Left lung (tissue), 10 donors: Measurements from ENCODE around the gene OBSCN. TPM values are rescaled to one million over a fixed set of nuclear protein-coding genes. Genes with fewer than 3 reads are reported as not detected.

Source experiments
- ATAC-seq: fragments of 200-7000 bp; cut with Tn5 transposase; one replicate; pipeline ENCODE4 v1.9.1; 2020; ENCODE audit warnings: moderate library complexity
- DNase-seq, 4 donors: peaks; one replicate each; pipeline ENCODE4 v3.0.0-alpha.2; 2013 to 2020
- H3K27ac ChIP-seq, 2 donors: fragments of 200-600 bp; sonication (generic) in 1 of 2; one replicate each; pipeline versions ENCODE4 v1.5.0 to v1.8.0; 2020 to 2021
- H3K27me3 ChIP-seq, 2 donors: fragments of 200-600 bp; sonication (generic) in 1 of 2; one replicate each; pipeline versions ENCODE4 v1.5.0 to v1.8.0; 2020 to 2021
- H3K36me3 ChIP-seq, 2 donors: fragments of 200-600 bp; sonication (generic) in 1 of 2; one replicate each; pipeline versions ENCODE4 v1.5.0 to v1.8.0; 2020 to 2021
- H3K4me1 ChIP-seq, 2 donors: fragments of 200-600 bp; one replicate each; pipeline ENCODE4 v1.8.0; 2021
- H3K4me3 ChIP-seq, 2 donors: fragments of 200-600 bp; sonication (generic) in 1 of 2; one replicate each; pipeline versions ENCODE4 v1.5.0 to v1.8.0; 2020 to 2021; ENCODE audit warnings: mild to moderate bottlenecking in 1 of 2
- H3K9me3 ChIP-seq, 2 donors: fragments of 200-600 bp; sonication (generic) in 1 of 2; one replicate each; pipeline versions ENCODE4 v1.5.0 to v1.8.0; 2020 to 2021
- intact Hi-C, 2 donors: fragments of 100-400 bp; cut with DNase I; formaldehyde crosslinking; loops; one replicate each; pipeline versions ENCODE4 v1.11.2 to v1.14.2; 2022
- polyA plus RNA-seq, 6 donors: library from polyadenylated mRNA; unstranded; fragments of 120-200 nt; gene quantifications; one replicate each; pipeline ENCODE4 v1.2.1, GENCODE V29; 2013; ENCODE audit not compliant: insufficient read length in 6 of 6
- total RNA-seq, 2 donors: library from RNA; stranded (reverse); fragmentation: NEBNext Ultra II Directional; extraction: Animal tissue kit (Norgen Biotek cat#: 25700); gene quantifications; one replicate each; pipeline ENCODE4 v1.2.1, GENCODE V29; 2021
- TF ChIP-seq, protein P1 (sequence below), 2 donors: fragments of 200-600 bp; sonication (generic) in 1 of 2; IDR thresholded peaks; one replicate each; pipeline versions ENCODE4 v1.5.0 to v1.8.0; 2021; ENCODE audit warnings: antibody characterized with exemption in 2 of 2
- donor health status: DM: no; HTN: yes; CAD: no.
- donor health status: DM: no; HTN: no; CAD: no.

OBSCN gene
- total and polyA plus RNA-seq, 8 donors = 20.3 to 69.5 (median 47.5) TPM

- H3K4me1 ChIP-seq = no peaks in the 10 kb centered on the region
- peaks cover 0 to 78% of the 10 kb centered on the region in 2 donors for H3K36me3 ChIP-seq
- intact Hi-C loops = no loop called here
- TF ChIP-seq, protein P1, sequence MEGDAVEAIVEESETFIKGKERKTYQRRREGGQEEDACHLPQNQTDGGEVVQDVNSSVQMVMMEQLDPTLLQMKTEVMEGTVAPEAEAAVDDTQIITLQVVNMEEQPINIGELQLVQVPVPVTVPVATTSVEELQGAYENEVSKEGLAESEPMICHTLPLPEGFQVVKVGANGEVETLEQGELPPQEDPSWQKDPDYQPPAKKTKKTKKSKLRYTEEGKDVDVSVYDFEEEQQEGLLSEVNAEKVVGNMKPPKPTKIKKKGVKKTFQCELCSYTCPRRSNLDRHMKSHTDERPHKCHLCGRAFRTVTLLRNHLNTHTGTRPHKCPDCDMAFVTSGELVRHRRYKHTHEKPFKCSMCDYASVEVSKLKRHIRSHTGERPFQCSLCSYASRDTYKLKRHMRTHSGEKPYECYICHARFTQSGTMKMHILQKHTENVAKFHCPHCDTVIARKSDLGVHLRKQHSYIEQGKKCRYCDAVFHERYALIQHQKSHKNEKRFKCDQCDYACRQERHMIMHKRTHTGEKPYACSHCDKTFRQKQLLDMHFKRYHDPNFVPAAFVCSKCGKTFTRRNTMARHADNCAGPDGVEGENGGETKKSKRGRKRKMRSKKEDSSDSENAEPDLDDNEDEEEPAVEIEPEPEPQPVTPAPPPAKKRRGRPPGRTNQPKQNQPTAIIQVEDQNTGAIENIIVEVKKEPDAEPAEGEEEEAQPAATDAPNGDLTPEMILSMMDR (IDR thresholded peaks at IDR 0.05) = no peak
- H3K4me3 ChIP-seq = no peak overlapping the region
- no peaks in the 10 kb centered on the region for H3K27me3 ChIP-seq
- no peak for ATAC-seq
- DNase-seq = no peak
- no peak overlapping the region for H3K27ac ChIP-seq
- peaks cover 0 to 11% of the 10 kb centered on the region in 2 donors for H3K9me3 ChIP-seq
These were observed 113.6 kb downstream of the OBSCN start for GRCh38 chr1:228321435-228321834.

DNA sequence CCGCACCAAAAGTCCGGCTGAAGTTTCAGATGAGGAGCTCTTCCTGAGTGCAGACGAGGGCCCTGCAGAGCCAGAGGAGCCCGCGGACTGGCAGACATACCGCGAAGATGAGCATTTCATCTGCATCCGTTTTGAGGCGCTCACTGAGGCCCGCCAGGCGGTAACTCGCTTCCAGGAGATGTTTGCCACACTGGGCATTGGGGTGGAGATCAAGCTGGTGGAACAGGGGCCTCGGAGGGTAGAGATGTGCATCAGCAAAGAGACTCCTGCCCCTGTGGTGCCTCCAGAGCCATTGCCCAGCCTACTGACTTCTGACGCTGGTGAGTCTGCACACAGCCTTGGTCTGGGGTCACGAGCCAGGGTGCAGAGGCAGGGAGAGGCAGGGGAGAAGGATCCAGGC is 114.1 kb downstream of the OBSCN start:
- Histone ChIP-seq H3K27ac (no peak overlapping the region), H3K4me3 (no peak overlapping the region), H3K27me3 (no peaks in the 10 kb centered on the region), H3K36me3 (peaks cover 0 to 74% of the 10 kb centered on the region in 2 donors), H3K9me3 (peaks cover 0 to 11% of the 10 kb centered on the region in 2 donors), H3K4me1 (no peaks in the 10 kb centered on the region)
- intact Hi-C loops = no loop called here
- TF ChIP-seq, protein P1 (IDR thresholded peaks at IDR 0.05) = no peak
- DNase-seq = no peak
- ATAC-seq = no peak

DNA sequence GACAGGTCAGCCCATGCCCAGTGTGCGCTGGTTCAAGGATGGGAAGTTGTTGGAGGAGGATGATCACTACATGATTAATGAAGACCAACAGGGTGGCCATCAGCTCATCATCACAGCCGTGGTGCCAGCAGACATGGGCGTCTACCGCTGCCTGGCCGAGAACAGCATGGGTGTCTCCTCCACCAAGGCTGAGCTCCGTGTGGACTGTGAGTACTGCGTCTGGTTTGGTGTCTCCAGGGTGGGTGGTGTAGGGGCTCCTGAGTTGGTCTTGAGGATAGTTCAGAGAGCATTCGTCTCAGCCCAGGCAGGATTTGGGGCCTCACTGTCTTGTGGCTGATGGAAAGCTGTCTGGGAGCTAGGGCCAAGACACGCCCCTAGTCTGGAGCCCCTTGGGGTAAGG is 115.6 kb downstream of the OBSCN start:
- ATAC-seq (no peak), DNase-seq (no peak)
- intact Hi-C loops = no loop called here
- Histone ChIP-seq H3K9me3 (peaks cover 0 to 11% of the 10 kb centered on the region in 2 donors), H3K36me3 (peaks cover 0 to 68% of the 10 kb centered on the region in 2 donors), H3K27me3 (no peaks in the 10 kb centered on the region), H3K27ac (no peak overlapping the region), H3K4me1 (no peaks in the 10 kb centered on the region), H3K4me3 (no peak overlapping the region)
- TF ChIP-seq, protein P1 (IDR thresholded peaks at IDR 0.05) = no peak

DNA sequence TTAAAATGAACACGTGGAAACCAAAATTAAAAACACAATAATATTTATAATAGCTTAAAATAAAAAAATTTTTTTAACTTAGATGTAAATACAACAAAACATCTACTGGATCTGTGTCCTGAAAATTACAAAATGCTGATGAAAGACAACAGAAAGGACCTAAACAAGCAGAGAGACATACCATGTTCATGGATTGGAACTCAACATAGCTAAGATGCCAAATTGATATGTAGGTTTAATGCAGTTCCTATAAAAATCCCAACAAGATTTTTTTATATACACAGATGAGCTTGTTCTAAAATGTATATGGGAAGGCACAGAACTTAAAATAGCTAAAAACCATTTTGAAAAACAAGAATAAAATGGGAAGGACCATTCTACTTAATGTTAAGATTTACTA is 117.4 kb downstream of the OBSCN start:
- peaks cover 0 to 49% of the 10 kb centered on the region in 2 donors for H3K36me3 ChIP-seq
- no peaks in the 10 kb centered on the region for H3K4me1 ChIP-seq
- peaks cover 0 to 11% of the 10 kb centered on the region in 2 donors for H3K9me3 ChIP-seq
- no peaks in the 10 kb centered on the region for H3K27me3 ChIP-seq
- TF ChIP-seq, protein P1 (IDR thresholded peaks at IDR 0.05) = no peak
- no peak overlapping the region for H3K27ac ChIP-seq
- intact Hi-C loops = no loop called here
- ATAC-seq (no peak), DNase-seq (no peak)
- no peak overlapping the region for H3K4me3 ChIP-seq

GRCh38 chr1:228329887-228330286 is 122.0 kb downstream of the OBSCN start:
- intact Hi-C loops = no loop called here
- no peaks in the 10 kb centered on the region for H3K27me3 ChIP-seq
- DNase-seq = no peak
- H3K4me3 ChIP-seq = no peak overlapping the region
- H3K9me3 ChIP-seq = peaks cover 0 to 8% of the 10 kb centered on the region in 2 donors
- no peak overlapping the region for H3K27ac ChIP-seq
- TF ChIP-seq, protein P1 (IDR thresholded peaks at IDR 0.05) = no peak
- ATAC-seq = no peak
- peaks cover 0 to 18% of the 10 kb centered on the region in 2 donors for H3K36me3 ChIP-seq
- no peaks in the 10 kb centered on the region for H3K4me1 ChIP-seq
